Loucy (cell line): Measurements from ENCODE around the gene EIF5A.

ENCODE experiments used
- EZH2phosphoT487 ChIP-seq: fragments of 200-600 bp; IDR thresholded peaks from 2 replicates; pipeline ENCODE4 v1.6.1; 2018; ENCODE audit warnings: antibody characterized with exemption, mild to moderate bottlenecking, moderate library complexity, borderline replicate concordance
- TF ChIP-seq, protein P1 (sequence below): fragments of 200-600 bp; sonication (generic); conservative IDR thresholded peaks from 2 replicates; pipeline ENCODE4 v1.5.1; 2014; ENCODE audit warnings: mild to moderate bottlenecking, antibody characterized with exemption, low read length

- TF ChIP-seq, protein P1, sequence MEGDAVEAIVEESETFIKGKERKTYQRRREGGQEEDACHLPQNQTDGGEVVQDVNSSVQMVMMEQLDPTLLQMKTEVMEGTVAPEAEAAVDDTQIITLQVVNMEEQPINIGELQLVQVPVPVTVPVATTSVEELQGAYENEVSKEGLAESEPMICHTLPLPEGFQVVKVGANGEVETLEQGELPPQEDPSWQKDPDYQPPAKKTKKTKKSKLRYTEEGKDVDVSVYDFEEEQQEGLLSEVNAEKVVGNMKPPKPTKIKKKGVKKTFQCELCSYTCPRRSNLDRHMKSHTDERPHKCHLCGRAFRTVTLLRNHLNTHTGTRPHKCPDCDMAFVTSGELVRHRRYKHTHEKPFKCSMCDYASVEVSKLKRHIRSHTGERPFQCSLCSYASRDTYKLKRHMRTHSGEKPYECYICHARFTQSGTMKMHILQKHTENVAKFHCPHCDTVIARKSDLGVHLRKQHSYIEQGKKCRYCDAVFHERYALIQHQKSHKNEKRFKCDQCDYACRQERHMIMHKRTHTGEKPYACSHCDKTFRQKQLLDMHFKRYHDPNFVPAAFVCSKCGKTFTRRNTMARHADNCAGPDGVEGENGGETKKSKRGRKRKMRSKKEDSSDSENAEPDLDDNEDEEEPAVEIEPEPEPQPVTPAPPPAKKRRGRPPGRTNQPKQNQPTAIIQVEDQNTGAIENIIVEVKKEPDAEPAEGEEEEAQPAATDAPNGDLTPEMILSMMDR: no peak
- no peak for TF ChIP-seq EZH2phosphoT487
These were observed 3.8 kb downstream of the EIF5A start for GRCh38 chr17:7311110-7311705.
